HL-60/S4 treated with phorbol 12-myristate 13-acetate at 8.2 ng/mL for 4 days and 3 days (cell line): ENCODE measurements around the gene LHFPL6.

Source experiments
- in situ Hi-C: fragments of 300-500 bp; cut with MboI; formaldehyde crosslinking; loops from 2 replicates; pipeline ENCODE4 v1.15.0; 2022; ENCODE audit warnings: low sequenced_read_pairs

LHFPL6 gene

DNA sequence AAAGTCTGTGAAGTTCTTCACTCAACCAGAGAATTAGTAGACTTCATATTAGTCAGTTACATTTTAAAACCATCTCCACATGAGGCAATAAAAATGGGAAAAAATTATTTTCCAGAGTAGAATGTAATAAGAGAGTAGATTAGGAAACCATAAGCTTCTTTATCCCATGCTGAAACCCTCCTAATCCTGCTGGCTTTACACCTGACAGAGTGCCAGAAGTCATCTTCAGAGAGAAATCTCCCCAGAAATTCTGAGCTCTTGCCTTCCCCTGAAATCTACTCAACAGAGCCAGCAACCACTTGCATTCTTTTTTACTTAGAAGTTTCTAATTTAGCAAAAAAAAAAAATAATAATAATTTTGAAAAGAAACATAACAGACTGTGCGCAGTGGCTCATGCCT, 284.8 kb downstream of the LHFPL6 start:
- in situ Hi-C loops: no loop called here

DNA sequence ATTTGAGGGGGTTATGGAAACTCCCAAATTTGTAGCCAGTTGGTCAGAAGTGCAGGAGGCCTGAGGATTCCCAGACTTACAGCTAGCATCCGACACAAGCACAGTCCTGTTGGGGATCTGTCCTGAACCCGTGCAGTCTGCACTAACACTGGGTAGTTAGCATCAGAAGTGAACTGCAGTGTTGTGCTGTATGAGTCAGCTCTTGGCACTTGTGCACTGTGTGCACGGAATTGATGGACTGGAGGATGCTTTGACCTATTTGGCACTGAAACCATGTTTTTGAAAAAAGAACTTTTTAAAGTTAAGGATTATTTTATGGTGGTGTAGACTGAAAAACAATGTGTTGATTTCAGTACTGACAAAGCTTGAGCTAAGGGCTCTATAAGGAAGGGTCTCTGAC, 285.7 kb downstream of the LHFPL6 start:
- in situ Hi-C loops: no loop called here

DNA sequence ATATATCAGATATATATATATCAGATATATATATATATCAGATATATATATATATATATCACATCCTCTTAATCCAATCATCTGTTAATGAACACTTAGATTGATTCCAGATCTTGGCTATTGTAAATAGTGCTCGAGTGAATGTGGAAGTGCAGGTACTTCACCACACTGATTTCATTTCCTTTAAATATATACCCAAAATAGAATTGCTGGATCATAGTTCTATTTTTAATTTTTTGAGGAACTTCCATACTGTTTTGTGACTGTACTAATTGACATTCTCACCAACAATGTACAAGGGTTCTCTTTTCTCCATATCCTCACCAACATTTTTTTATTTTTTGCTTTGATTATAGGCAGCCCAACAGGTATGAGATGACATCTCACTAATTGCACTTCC, 287.2 kb downstream of the LHFPL6 start:
- in situ Hi-C loops: no loop called here

DNA sequence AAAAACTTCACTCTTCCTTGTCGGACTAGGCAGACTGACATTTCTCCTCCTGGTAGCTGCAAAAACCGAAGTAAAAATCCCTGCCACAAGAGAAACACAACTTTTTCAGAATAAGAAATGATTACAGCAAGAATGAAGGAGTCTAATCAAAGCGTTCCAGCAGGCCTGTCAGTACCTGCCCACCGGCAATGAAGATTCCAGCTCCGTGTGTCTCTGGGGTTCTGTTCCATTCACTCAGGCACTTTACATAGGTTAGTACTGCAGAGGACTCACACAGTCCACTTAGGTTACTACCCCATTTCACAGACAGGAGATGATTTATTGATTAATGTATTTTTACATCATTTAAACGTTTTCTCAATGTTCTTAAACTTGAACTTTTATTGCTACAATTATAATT, 289.3 kb downstream of the LHFPL6 start:
- in situ Hi-C loops: no loop called here

DNA sequence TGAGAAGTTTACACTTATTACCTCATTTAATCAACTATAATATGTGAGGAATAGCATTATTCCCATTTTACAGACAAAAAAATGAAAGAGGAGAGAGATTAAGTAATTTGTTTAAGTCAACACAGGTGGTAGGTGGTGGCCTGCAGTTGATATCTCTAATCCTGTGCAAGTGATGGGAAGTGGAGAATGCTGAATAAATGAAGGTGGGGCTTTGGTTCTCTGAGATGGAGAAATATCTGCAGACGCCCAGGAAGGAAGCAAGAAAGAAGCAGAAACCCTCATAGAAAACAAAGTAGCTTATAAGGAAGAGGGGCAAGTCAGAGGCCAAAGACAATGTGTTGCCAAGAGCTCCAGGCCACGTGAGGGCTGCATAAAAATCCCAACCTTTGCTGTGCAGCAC, 290.4 kb downstream of the LHFPL6 start:
- in situ Hi-C loops: no loop called here

DNA sequence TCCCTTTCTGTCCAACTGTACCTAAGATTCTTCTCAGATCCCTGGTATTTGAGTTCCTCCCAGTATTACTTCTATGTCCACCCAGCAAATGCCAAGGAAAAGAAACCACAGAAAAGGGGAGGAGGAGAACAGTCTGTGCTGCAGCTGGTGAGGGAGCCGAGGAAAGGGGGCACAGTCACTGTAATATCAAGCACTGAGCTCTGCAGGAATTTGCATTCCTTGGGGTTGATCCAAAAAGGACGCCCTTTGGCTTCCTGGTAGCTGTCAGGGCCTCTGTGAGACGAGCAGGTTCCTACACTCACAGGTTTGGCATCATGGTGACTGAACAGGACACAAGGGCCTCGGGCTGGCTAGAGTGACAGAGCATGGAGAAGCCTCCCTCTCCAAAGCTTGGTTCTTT, 291.4 kb downstream of the LHFPL6 start:
- in situ Hi-C loops: no loop called here

DNA sequence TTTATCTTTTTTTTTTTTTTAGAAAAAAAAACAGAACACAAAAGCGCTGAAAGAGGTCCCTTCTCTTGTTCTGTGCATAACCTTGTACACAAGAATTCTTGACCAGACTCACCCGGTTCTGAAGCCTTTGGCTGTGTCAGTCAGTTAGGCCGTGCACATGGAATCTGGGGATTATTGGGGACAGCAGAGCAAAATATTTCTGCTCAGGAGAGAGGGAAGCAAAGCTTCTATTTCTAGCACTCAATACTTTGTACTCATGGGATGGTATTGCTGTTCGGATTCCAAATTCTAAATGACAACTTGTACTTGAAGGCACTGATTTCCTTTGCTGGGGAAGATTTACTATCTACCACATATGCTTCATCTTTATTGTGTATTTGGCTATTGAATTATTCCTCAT, 292.0 kb downstream of the LHFPL6 start:
- in situ Hi-C loops: no loop called here

DNA sequence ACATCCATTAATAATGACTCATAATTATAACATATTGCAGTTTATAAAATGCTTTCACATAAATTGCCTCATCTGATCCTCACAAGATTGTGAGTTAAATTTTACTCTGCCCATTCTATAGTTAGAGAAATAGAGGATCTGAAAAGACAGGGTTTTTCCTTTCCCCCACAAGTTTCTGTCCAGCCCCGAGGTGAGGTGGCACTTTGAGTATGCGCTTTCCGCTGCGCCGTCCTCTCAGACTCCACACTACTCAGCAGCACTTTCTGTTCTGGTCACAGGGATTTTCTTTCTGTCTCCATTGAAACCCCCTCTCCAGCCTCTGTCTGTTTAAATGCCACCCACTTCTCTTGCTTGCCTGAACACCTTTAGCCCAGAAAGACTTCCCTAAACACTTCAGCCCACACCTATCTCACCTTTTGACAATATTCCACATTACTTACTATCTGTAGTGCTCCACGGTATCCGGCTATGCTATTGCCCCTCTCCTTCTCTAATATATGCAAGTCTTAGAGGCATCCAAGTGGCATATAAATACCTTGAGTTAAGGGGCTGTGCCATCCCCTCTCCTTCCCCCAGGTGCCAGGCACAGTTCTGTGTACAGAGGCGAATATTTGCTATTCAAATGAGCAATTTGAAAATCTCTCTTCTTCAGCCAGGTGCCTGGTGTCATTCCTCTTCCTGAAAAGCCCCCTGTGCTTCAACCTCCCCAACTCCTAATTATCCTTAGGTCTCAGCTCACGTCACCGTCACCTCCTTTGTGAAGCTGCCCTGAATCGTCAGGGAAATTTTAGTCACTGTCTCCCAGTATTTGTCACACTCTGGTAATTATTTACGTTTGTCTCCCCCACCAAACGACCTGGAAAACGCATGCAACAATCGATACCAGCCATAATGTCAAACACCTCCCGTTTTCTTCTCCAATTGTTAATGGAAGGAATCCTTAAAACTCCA, 296.1 kb downstream of the LHFPL6 start:
- in situ Hi-C loops: no loop called here

DNA sequence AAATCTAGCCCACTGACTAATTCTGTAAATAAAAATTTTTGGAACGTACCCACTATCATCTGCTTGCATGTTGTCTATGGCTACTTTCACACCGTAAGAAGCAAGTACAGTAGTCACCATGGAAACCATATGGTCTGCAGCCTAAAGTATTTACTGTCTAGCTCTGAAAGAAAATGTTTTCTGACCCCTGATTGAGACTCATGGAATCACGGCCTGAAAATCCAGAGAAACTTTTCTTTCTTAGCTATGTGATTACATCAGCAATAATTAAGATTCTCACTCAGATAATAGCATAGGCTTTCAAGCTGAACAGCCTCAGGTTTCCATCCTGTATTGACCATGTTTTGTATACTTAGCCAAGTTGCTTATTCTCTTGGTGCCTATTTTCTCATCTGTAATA, 300.2 kb downstream of the LHFPL6 start:
- in situ Hi-C loops: no loop called here

DNA sequence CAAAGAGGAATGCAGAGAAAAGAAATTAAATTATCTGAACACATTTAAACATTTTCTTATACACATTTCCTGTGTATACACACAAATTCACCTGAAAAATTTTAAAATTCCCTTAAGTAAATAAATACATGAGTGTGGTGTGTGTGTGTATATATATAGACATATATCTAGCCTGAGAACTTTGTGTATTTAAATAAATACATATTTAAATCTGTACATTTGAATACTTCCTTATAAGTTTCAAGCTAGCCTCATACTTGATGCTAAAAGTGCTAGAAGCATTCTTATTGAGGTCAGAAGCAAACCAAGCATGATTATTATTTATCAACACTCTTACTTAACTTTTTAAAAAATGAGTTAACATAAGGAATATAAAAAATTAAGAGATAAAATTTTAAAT, 304.0 kb downstream of the LHFPL6 start:
- in situ Hi-C loops: no loop called here

DNA sequence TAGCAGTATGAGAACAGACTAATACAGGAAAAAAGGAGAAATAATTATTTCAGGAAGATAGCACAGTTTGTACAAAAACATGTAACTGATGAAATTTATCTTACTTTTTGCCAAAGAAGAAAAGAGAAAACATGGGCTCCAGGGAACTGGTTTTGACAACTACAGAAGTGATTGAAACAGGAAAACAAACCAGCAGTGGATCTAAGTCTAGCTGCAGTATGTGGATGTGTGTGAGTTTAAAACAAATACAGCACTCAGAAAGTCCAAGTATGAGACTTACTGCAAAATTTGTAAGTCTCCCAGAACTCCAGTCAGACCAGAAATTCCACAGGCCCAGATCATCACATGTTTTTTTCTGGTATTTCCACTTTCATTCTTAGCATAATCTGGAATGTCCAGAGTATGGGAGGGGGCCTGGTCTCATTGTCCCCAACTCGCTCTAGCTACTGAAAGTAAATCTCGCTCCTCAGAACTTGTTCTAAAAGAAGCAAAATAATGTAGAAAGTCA, 305.3 kb downstream of the LHFPL6 start:
- in situ Hi-C loops: no loop called here

DNA sequence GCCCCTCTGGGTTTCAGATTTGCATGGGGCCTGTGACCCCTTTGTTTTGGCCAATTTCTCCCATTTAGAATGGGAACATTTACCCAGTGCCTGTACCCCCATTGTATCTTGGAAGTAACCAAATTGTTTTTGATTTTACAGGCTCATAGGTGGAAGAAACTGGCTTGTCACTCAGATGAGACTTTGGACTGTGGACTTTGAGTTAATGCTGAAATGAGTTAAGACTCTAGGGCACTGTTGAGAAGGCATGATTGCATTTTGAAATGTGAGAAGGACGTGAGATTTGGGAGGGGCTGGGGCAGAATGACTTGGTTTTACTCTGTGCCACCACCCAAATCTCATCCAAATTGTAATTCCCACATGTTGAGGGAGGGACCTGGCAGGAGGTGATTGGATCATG, 306.0 kb downstream of the LHFPL6 start:
- in situ Hi-C loops: no loop called here

DNA sequence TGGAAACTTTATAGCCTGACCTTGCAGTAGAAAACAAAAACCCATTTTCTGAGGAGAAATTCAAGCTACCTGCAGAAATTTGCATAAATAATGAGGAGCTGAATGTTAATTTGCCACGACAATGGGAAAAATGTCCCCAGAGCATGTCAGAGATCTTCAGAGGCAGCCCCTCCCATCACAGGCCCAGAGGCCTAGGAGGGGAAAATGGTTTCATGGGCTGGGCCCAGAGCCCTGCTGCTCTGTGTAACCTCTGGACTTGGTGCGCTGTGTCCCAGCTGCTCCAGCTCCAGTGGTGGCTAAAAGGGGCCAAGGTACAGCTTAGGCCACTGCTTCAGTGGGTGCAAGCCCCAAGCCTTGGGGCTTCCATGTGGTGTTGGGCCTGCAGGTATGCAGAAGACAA, 306.8 kb downstream of the LHFPL6 start:
- in situ Hi-C loops: no loop called here
